SK-N-SH (cell line): ENCODE measurements around the gene SEMA3C. TPM values are rescaled to one million over a fixed set of nuclear protein-coding genes. Genes with fewer than 3 reads are reported as not detected.

Source experiments
- CTCF ChIA-PET: fragments of 300-600, 350-600 bp; formaldehyde crosslinking; extraction: SDS; loops from one replicate; lab custom pipeline; 2021; lab: Yijun Ruan, JAX
- POLR2A ChIA-PET: fragments of 350-600 bp; sonication (Branson Sonifier 250); formaldehyde crosslinking; extraction: SDS; loops from one replicate; lab custom pipeline; 2020; ENCODE audit warnings: antibody characterized with exemption, inconsistent platforms; lab: Yijun Ruan, JAX
- DNase-seq: peaks from one replicate; pipeline ENCODE4 v3.0.0; 2012
- H2AFZ ChIP-seq: fragments of 200-600 bp; sonication (generic); 2 replicates; pipeline ENCODE4 v1.8.1; 2016; ENCODE audit warnings: antibody characterized with exemption, mild to moderate bottlenecking, low read depth
- H3F3A ChIP-seq: fragments of 200-600 bp; sonication (generic); replicated peaks from 2 replicates; pipeline ENCODE3; 2016; ENCODE audit warnings: antibody characterized with exemption, mild to moderate bottlenecking; ENCODE audit not compliant: insufficient read depth
- H3K27ac ChIP-seq, 2 experiments: fragments of 200-500 bp in 1 of 2; fragments of 200-600 bp in 1 of 2; sonication (Bioruptor generic) in 1 of 2; sonication (generic), shearing (Covaris generic) in 1 of 2; 2 replicates each; pipeline versions ENCODE4 v1.5.1 to v1.6.1; 2014 to 2016; ENCODE audit warnings: low read depth in 2 of 2, inconsistent platforms in 1 of 2, low read length in 1 of 2, mild to moderate bottlenecking in 1 of 2, mixed read lengths in 1 of 2
- H3K27me3 ChIP-seq: fragments of 200-600 bp; sonication (generic), shearing (Covaris generic); 2 replicates; pipeline ENCODE4 v1.6.1; 2016; ENCODE audit warnings: mixed run types; ENCODE audit not compliant: insufficient read depth
- H3K36me3 ChIP-seq, 2 experiments: fragments of 200-500 bp in 1 of 2; fragments of 200-600 bp in 1 of 2; sonication (Bioruptor generic) in 1 of 2; sonication (generic) in 1 of 2; replicated peaks in 1 of 2; 2 replicates each; pipeline versions ENCODE3 to v1.5.1; 2014 to 2016; ENCODE audit warnings: low read length in 1 of 2, mild to moderate bottlenecking in 1 of 2; ENCODE audit not compliant: insufficient read depth in 2 of 2, control insufficient read depth in 1 of 2
- H3K4me1 ChIP-seq, 2 experiments: fragments of 200-500 bp in 1 of 2; fragments of 200-600 bp in 1 of 2; sonication (Bioruptor generic) in 1 of 2; sonication (generic), shearing (Covaris generic) in 1 of 2; 2 replicates each; pipeline versions ENCODE4 v1.5.1 to v1.6.1; 2014 to 2016; ENCODE audit warnings: low read depth in 1 of 2, low read length in 1 of 2, mixed run types in 1 of 2; ENCODE audit not compliant: insufficient read depth in 2 of 2, control insufficient read depth in 1 of 2
- H3K4me2 ChIP-seq: fragments of 200-600 bp; sonication (generic), shearing (Covaris generic); 2 replicates; pipeline ENCODE4 v1.6.1; 2017; ENCODE audit warnings: mixed run types
- H3K4me3 ChIP-seq, 2 experiments: fragments of 200-500 bp in 1 of 2; fragments of 200-600 bp in 1 of 2; sonication (Bioruptor generic) in 1 of 2; sonication (generic), shearing (Covaris generic) in 1 of 2; 2 replicates each; pipeline versions ENCODE4 v1.5.1 to v1.8.1; 2014 to 2016; ENCODE audit warnings: low read depth in 2 of 2, inconsistent platforms in 1 of 2, low read length in 1 of 2, mild to moderate bottlenecking in 1 of 2, mixed read lengths in 1 of 2, moderate library complexity in 1 of 2
- H3K79me2 ChIP-seq: fragments of 200-600 bp; sonication (generic); 2 replicates; pipeline ENCODE4 v1.8.1; 2017; ENCODE audit warnings: mild to moderate bottlenecking; ENCODE audit not compliant: insufficient read depth
- H3K9ac ChIP-seq: fragments of 200-600 bp; sonication (generic); 2 replicates; pipeline ENCODE4 v1.6.1; 2017; ENCODE audit warnings: mixed run types
- H3K9me2 ChIP-seq: fragments of 200-600 bp; sonication (generic); 2 replicates; pipeline ENCODE4 v1.6.1; 2017; ENCODE audit warnings: mixed run types
- H3K9me3 ChIP-seq: fragments of 200-600 bp; sonication (generic); 2 replicates; pipeline ENCODE4 v1.6.1; 2017; ENCODE audit warnings: mixed run types, mild to moderate bottlenecking, moderate library complexity
- H4K20me1 ChIP-seq: fragments of 200-600 bp; sonication (generic); 2 replicates; pipeline ENCODE4 v1.6.1; 2017; ENCODE audit warnings: mild to moderate bottlenecking, mixed run types; ENCODE audit not compliant: insufficient read depth
- CHD2 ChIP-seq: fragments of 150-350 bp; IDR thresholded peaks from 2 replicates; pipeline ENCODE4 v1.6.1; 2018; ENCODE audit warnings: low read length; ENCODE audit not compliant: partially characterized antibody
- CTCF ChIP-seq: fragments of 200-600 bp; sonication (generic); IDR thresholded peaks from 2 replicates; pipeline ENCODE4 v1.6.1; 2017; ENCODE audit warnings: antibody characterized with exemption, mild to moderate bottlenecking, moderate library complexity
- ELF1 ChIP-seq: IDR thresholded peaks from 2 replicates; pipeline ENCODE4 v1.4.0; 2012
- EP300 ChIP-seq, 2 experiments: IDR thresholded peaks; 2 replicates each; pipeline versions ENCODE4 v1.4.0 to v1.6.1; 2012; ENCODE audit warnings: borderline replicate concordance in 1 of 2, low read depth in 1 of 2, low read length in 1 of 2
- FOSL2 ChIP-seq: IDR thresholded peaks from 2 replicates; pipeline ENCODE4 v1.4.0; 2012; ENCODE audit warnings: low read depth, mild to moderate bottlenecking, moderate library complexity, borderline replicate concordance
- FOXJ3 ChIP-seq: sonication (generic); formaldehyde crosslinking; IDR thresholded peaks from 2 replicates; pipeline ENCODE4 v1.5.1; 2020; ENCODE audit warnings: mild to moderate bottlenecking, missing genetic modification reagents
- FOXM1 ChIP-seq: IDR thresholded peaks from 2 replicates; pipeline ENCODE4 v1.4.0; 2012; ENCODE audit warnings: low read depth, mild to moderate bottlenecking
- GATA2 ChIP-seq: sonication (generic); formaldehyde crosslinking; IDR thresholded peaks from 2 replicates; pipeline ENCODE4 v1.5.0; 2020; ENCODE audit warnings: mild to moderate bottlenecking, missing genetic modification reagents
- JUND ChIP-seq: IDR thresholded peaks from 2 replicates; pipeline ENCODE4 v1.4.0; 2012
- MXI1 ChIP-seq: IDR thresholded peaks from 2 replicates; pipeline ENCODE4 v1.6.1; 2012; ENCODE audit warnings: mild to moderate bottlenecking, low read depth, low read length, improper control_type of control experiment
- NFIC ChIP-seq: IDR thresholded peaks from 2 replicates; pipeline ENCODE4 v1.4.0; 2012; ENCODE audit warnings: borderline replicate concordance
- NRF1 ChIP-seq: IDR thresholded peaks from 2 replicates; pipeline ENCODE4 v1.6.1; 2012; ENCODE audit warnings: low read depth, mild to moderate bottlenecking, low read length
- PBX3 ChIP-seq: IDR thresholded peaks from 2 replicates; pipeline ENCODE4; 2012
- POLR2AphosphoS5 ChIP-seq: IDR thresholded peaks from 2 replicates; pipeline ENCODE4 v1.6.1; 2012; ENCODE audit warnings: low read depth, low read length
- RAD21 ChIP-seq: IDR thresholded peaks from 2 replicates; pipeline ENCODE4 v1.6.1; 2012; ENCODE audit warnings: mild to moderate bottlenecking, low read length
- RCOR1 ChIP-seq: fragments of 150-350 bp; IDR thresholded peaks from 2 replicates; pipeline ENCODE4 v1.6.1; 2017; ENCODE audit warnings: antibody characterized with exemption, low read length
- RFX5 ChIP-seq: IDR thresholded peaks from 2 replicates; pipeline ENCODE4 v1.6.1; 2012; ENCODE audit warnings: mild to moderate bottlenecking, improper control_type of control experiment, low read length
- RXRA ChIP-seq: IDR thresholded peaks from 2 replicates; pipeline ENCODE4 v1.4.0; 2012; ENCODE audit warnings: low read depth, mild to moderate bottlenecking, borderline replicate concordance
- TAF1 ChIP-seq: IDR thresholded peaks from 2 replicates; pipeline ENCODE4 v1.6.1; 2012; ENCODE audit warnings: low read depth, mild to moderate bottlenecking, low read length, moderate library complexity, borderline replicate concordance
- TEAD4 ChIP-seq: IDR thresholded peaks from 2 replicates; pipeline ENCODE4 v1.4.0; 2012; ENCODE audit warnings: mild to moderate bottlenecking, borderline replicate concordance; ENCODE audit not compliant: insufficient read depth
- ZBTB33 ChIP-seq: IDR thresholded peaks from 2 replicates; pipeline ENCODE4 v1.4.0; 2012; ENCODE audit warnings: low read depth, borderline replicate concordance
- WGBS: methylation state at CpG from one replicate; pipeline ENCODE4 v1.1.6; 2017; ENCODE audit warnings: low lambda C conversion rate; 5-methylcytosine and 5-hydroxymethylcytosine counted together
- polyA plus RNA-seq, 3 experiments: library from polyadenylated mRNA; depleted of rRNA; stranded (reverse); fragments of >200 nt; gene quantifications; 2 replicates each; pipeline ENCODE4 v1.2.3, GENCODE V29; 2012

Gene SEMA3C
- polyA plus RNA-seq, 1 of the 3 experiments (the other 2 are of a cell fraction) = 51.1 TPM

- Histone ChIP-seq H3K4me2 (no peak overlapping the region), H3K9ac (no peak overlapping the region), H3K27ac (no peak overlapping the region), H3K9me3 (no peaks in the 10 kb centered on the region), H3K36me3 (peaks cover 0 to under 1% of the 10 kb centered on the region in 2 experiments), H3K4me1 (peaks cover 2 to 4% of the 10 kb centered on the region in 2 experiments; a peak in 3 of 4 replicates), H3K27me3 (no peaks in the 10 kb centered on the region), H4K20me1 (no peaks in the 10 kb centered on the region), H2AFZ (no peak overlapping the region), H3K4me3 (no peak overlapping the region), H3F3A (no peaks in the 10 kb centered on the region), H3K79me2 (no peaks in the 10 kb centered on the region), H3K9me2 (no peaks in the 10 kb centered on the region)
- ChIA-PET POLR2A (no interaction called here), CTCF (interaction anchor here (1.1 kb wide), 1 partner anchor 20 kb away, joined by 3 read pairs; no protein-coding TSS in a partner anchor)
- 98% methylated on average over 1 of the region's 1 CpG for WGBS
- TF ChIP-seq FOXJ3 (CRISPR knock-in tag) (no peak), NFIC (no peak), FOSL2 (no peak), GATA2 (no peak), POLR2AphosphoS5 (no peak), NRF1 (no peak), ZBTB33 (no peak), CTCF (no peak), RCOR1 (no peak), RFX5 (no peak), RAD21 (no peak), EP300 (IDR thresholded peaks at IDR 0.05; ENCODE audit: borderline replicate concordance in 1 of 2, low read depth in 1 of 2, low read length in 1 of 2) (no peak), JUND (no peak)
- DNase-seq = no peak
These were observed 50.3 kb downstream of the SEMA3C start for GRCh38 chr7:80868566-80868965.

GRCh38 chr7:80860554-80860953 is 58.3 kb downstream of the SEMA3C start:
- peaks cover 16% of the 10 kb centered on the region; the same call in 1 of the 2 replicates for H3K79me2 ChIP-seq

More at GRCh38 chr7:80860554-80860953, 58.3 kb downstream of the SEMA3C start:
- no peaks in the 10 kb centered on the region for H3K9me2 ChIP-seq
- no peak for TF ChIP-seq MXI1
- no peak for TF ChIP-seq CHD2
- no peak for TF ChIP-seq PBX3
- no peak for TF ChIP-seq FOXM1
- TF ChIP-seq RXRA = no peak
- TF ChIP-seq TEAD4 = no peak
- TF ChIP-seq NFIC = no peak
- no peak for TF ChIP-seq ELF1
- TF ChIP-seq TAF1 = no peak
- TF ChIP-seq, all 33 proteins: peak for 0
- CTCF ChIA-PET = interaction anchor here (1.2 kb wide), 1 partner anchor 37 kb away, joined by 3 read pairs; no protein-coding TSS in a partner anchor
- no peak for DNase-seq
- Histone ChIP-seq H4K20me1 (no peaks in the 10 kb centered on the region), H2AFZ (no peak overlapping the region), H3K4me1 (peaks cover 6 to 25% of the 10 kb centered on the region in 2 experiments; a peak in 3 of 4 replicates), H3F3A (peaks cover 7% of the 10 kb centered on the region), H3K27me3 (no peaks in the 10 kb centered on the region), H3K36me3 (peaks cover 0 to 6% of the 10 kb centered on the region in 2 experiments), H3K4me2 (no peak overlapping the region), H3K27ac (no peak overlapping the region), H3K9me3 (no peaks in the 10 kb centered on the region), H3K9ac (no peak overlapping the region), H3K4me3 (no peak overlapping the region)
- POLR2A ChIA-PET = no interaction called here
- WGBS = 93% methylated on average over 4 of the region's 4 CpGs
